Panc1 (cell line): ENCODE measurements around the gene TAP2. TPM values are rescaled to one million over a fixed set of nuclear protein-coding genes. Genes with fewer than 3 reads are reported as not detected.

Experiments used
- ATAC-seq: fragments of 200-7000 bp; cut with Tn5 transposase; 2 replicates; pipeline ENCODE4 v1.9.1; 2020; ENCODE audit warnings: mild to moderate bottlenecking, moderate library complexity
- BruUV-seq: library from RNA; stranded (reverse); fragments of 400-500 nt; replicated peaks from 2 replicates; lab custom pipeline; 2021; lab: Mats Ljungman, UMichigan
- CTCF ChIA-PET: fragments of 300-600 bp; sonication (Branson Sonifier 250); formaldehyde crosslinking; loops from one replicate; lab custom pipeline; 2022; ENCODE audit warnings: antibody characterized with exemption; lab: Charles Lee
- POLR2A ChIA-PET: fragments of 300-600 bp; sonication (Branson Sonifier 250); formaldehyde crosslinking; loops from one replicate; lab custom pipeline; 2022; ENCODE audit warnings: antibody characterized with exemption; lab: Charles Lee
- DNase-seq: peaks from one replicate; pipeline ENCODE4 v3.0.0-alpha.2; 2010; ENCODE audit warnings: low read depth, low spot score
- H3K27ac ChIP-seq: 2 replicates; pipeline ENCODE4 v1.5.1; 2011; ENCODE audit warnings: mild to moderate bottlenecking, low read length, inconsistent platforms
- H3K27me3 ChIP-seq: fragments of 200-500 bp; sonication (Bioruptor generic); 2 replicates; pipeline ENCODE4 v1.6.0; 2014; ENCODE audit warnings: low read length, inconsistent platforms; ENCODE audit not compliant: control insufficient read depth, insufficient read depth
- H3K36me3 ChIP-seq: fragments of 200-500 bp; sonication (Bioruptor generic); 2 replicates; pipeline ENCODE4 v1.5.1; 2014; ENCODE audit warnings: inconsistent platforms, mild to moderate bottlenecking, low read length, moderate library complexity; ENCODE audit not compliant: control insufficient read depth, insufficient read depth
- H3K4me1 ChIP-seq: 2 replicates; pipeline ENCODE4 v1.5.1; 2011; ENCODE audit warnings: inconsistent platforms, mild to moderate bottlenecking, low read length, moderate library complexity; ENCODE audit not compliant: control insufficient read depth, insufficient read depth
- H3K4me3 ChIP-seq, 2 experiments: 2 replicates each; pipeline ENCODE4 v1.5.1; 2011 to 2012; ENCODE audit warnings: low read depth in 2 of 2, low read length in 2 of 2, mild to moderate bottlenecking in 2 of 2, inconsistent platforms in 1 of 2, moderate library complexity in 1 of 2
- H3K9me3 ChIP-seq: fragments of 200-500 bp; sonication (Bioruptor generic); 2 replicates; pipeline ENCODE4 v1.5.1; 2014; ENCODE audit warnings: low read depth, mild to moderate bottlenecking, inconsistent platforms, low read length, moderate library complexity; ENCODE audit not compliant: control insufficient read depth, insufficient read depth
- POLR2AphosphoS5 ChIP-seq: IDR thresholded peaks from 2 replicates; pipeline ENCODE4 v1.6.1; 2012; ENCODE audit warnings: mild to moderate bottlenecking, low read depth, low read length, moderate library complexity
- SIN3A ChIP-seq: IDR thresholded peaks from 2 replicates; pipeline ENCODE4 v1.6.1; 2012; ENCODE audit warnings: low read depth, mild to moderate bottlenecking, low read length, moderate library complexity, borderline replicate concordance; ENCODE audit not compliant: insufficient read depth
- in situ Hi-C: cut with HindIII; loops from 2 replicates; pipeline ENCODE4 v1.10.0; 2016; ENCODE audit warnings: low sequenced_read_pairs, low pct_unique_long_range_greater_than_20kb
- intact Hi-C: fragments of 100-400 bp; cut with micrococcal nuclease; formaldehyde crosslinking; loops from one replicate; pipeline ENCODE4 v1.10.0; 2022; ENCODE audit not compliant: unreplicated experiment
- total RNA-seq: library from RNA; stranded (reverse); gene quantifications from one replicate; pipeline ENCODE4 v1.2.1, GENCODE V29; 2021; ENCODE audit not compliant: unreplicated experiment
- TF ChIP-seq, protein P1 (sequence below): fragments of 450-650 bp; IDR thresholded peaks from 2 replicates; pipeline ENCODE4 v1.5.1; 2017; ENCODE audit warnings: mild to moderate bottlenecking
- TF ChIP-seq, protein P2 (sequence below), 2 experiments: IDR thresholded peaks; 2 replicates each; pipeline ENCODE4 v1.6.1; 2011 to 2012; ENCODE audit warnings: low read depth in 2 of 2, control low read depth in 1 of 2, low read length in 1 of 2, mild to moderate bottlenecking in 1 of 2, moderate library complexity in 1 of 2; ENCODE audit not compliant: insufficient read depth in 1 of 2

TAP2 gene
- total RNA-seq, 1 experiment from 2014 or later = 93.6 TPM

DNA sequence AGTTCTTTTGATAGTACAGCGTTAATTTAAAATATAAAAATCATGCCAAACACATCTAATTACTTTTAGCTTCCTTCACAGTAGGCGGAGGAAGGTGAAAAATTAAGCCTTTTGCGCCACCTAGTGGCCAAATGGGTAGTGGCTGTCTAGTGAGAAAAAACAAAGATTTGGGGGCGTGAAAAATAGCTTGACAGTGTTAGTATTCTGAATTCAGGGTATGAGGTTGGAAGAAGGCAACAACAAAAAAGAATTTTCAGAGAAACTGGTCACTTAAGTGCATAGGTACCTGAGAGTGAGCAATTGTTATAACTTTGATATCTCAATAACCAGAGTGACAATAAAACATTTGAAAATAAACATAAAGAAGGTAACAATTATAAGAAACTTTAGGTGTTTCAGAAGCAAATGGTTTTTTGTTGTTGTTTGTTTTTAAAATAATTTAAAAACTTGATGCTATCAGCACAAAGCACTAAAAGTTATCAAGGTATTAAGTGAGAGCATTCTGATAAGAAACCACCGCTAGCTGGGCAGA, 29.8 kb upstream of the TAP2 start:
- BruUV-seq = no TSS peak
- POLR2A ChIA-PET = no interaction called here
- no peaks in the 10 kb centered on the region for H3K9me3 ChIP-seq
- no peaks in the 10 kb centered on the region for H3K36me3 ChIP-seq
- H3K4me1 ChIP-seq = 0 out of 2 replicates have a peak, but pooled peaks cover 3% of the 10 kb centered on the region
- ATAC-seq = peak; percentile 94
- H3K4me3 ChIP-seq = no peak overlapping the region
- H3K27me3 ChIP-seq = peaks cover 10% of the 10 kb centered on the region; the same call in 1 of the 2 replicates
- CTCF ChIA-PET = interaction anchor here (0.6 to 2.3 kb wide), 12 partner anchors 9 to 437 kb away, joined by 3 to 56 read pairs (median 4); partner anchors contain the start of genes PSMB9, TAP1 and TAP2
- TF ChIP-seq SIN3A = no peak
- TF ChIP-seq, protein P1, sequence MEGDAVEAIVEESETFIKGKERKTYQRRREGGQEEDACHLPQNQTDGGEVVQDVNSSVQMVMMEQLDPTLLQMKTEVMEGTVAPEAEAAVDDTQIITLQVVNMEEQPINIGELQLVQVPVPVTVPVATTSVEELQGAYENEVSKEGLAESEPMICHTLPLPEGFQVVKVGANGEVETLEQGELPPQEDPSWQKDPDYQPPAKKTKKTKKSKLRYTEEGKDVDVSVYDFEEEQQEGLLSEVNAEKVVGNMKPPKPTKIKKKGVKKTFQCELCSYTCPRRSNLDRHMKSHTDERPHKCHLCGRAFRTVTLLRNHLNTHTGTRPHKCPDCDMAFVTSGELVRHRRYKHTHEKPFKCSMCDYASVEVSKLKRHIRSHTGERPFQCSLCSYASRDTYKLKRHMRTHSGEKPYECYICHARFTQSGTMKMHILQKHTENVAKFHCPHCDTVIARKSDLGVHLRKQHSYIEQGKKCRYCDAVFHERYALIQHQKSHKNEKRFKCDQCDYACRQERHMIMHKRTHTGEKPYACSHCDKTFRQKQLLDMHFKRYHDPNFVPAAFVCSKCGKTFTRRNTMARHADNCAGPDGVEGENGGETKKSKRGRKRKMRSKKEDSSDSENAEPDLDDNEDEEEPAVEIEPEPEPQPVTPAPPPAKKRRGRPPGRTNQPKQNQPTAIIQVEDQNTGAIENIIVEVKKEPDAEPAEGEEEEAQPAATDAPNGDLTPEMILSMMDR = peak; percentile 81; the same call in 1 of the 2 replicates
- in situ Hi-C loops = no loop called here
- intact Hi-C loops = loop anchor here (10.0 kb wide), 1 partner anchor 454 kb away; no protein-coding TSS in a partner anchor
- H3K27ac ChIP-seq = no peak overlapping the region
- peak; percentile 57 for DNase-seq

DNA sequence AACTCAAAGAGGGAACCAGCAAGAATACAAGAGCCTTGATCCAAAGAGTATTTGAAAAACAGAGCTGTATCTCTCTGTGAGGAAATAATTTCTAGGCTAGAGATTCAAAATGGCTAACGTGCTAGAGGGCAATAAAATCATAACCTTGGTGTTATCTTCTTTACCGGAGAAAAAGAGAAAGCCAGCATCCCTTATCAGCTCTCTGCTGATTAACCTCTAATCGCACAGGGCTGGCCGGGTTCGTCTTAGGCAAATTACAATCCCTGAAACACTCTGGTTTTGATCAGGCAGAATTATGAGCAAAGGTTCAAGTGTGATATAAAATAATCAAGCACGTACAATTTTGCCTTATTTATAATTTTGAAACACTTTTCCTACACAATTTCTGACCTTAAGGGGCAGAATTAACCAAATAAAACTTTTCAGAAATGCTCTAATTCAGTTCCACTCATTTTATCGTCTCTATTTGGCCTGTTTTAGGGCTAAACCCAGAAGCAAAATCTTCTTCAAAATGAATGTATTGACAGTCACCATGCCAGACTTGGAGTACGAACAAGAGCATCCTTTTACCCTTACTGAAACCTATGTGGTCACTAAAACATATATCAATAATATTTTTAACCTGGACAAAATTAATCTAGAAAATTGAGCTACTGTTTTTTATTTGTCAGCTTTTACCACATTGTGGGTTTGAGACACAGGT, 29.2 kb upstream of the TAP2 start:
- DNase-seq = no peak
- peak; percentile 68 for ATAC-seq
- ChIA-PET POLR2A (no interaction called here), CTCF (interaction anchor here (0.6 to 2.3 kb wide), 12 partner anchors 8 to 672 kb away, joined by 3 to 56 read pairs (median 4); partner anchors contain the start of genes PSMB9, TAP1 and TAP2)
- Histone ChIP-seq H3K36me3 (no peaks in the 10 kb centered on the region), H3K4me3 (no peak overlapping the region), H3K4me1 (0 out of 2 replicates have a peak, but pooled peaks cover 3% of the 10 kb centered on the region), H3K27me3 (peaks cover 10% of the 10 kb centered on the region; the same call in 1 of the 2 replicates), H3K27ac (no peak overlapping the region), H3K9me3 (no peaks in the 10 kb centered on the region)
- TF ChIP-seq, protein P1 = no peak
- no peak for TF ChIP-seq SIN3A
- TF ChIP-seq POLR2AphosphoS5 = no peak
- TF ChIP-seq, protein P2, sequence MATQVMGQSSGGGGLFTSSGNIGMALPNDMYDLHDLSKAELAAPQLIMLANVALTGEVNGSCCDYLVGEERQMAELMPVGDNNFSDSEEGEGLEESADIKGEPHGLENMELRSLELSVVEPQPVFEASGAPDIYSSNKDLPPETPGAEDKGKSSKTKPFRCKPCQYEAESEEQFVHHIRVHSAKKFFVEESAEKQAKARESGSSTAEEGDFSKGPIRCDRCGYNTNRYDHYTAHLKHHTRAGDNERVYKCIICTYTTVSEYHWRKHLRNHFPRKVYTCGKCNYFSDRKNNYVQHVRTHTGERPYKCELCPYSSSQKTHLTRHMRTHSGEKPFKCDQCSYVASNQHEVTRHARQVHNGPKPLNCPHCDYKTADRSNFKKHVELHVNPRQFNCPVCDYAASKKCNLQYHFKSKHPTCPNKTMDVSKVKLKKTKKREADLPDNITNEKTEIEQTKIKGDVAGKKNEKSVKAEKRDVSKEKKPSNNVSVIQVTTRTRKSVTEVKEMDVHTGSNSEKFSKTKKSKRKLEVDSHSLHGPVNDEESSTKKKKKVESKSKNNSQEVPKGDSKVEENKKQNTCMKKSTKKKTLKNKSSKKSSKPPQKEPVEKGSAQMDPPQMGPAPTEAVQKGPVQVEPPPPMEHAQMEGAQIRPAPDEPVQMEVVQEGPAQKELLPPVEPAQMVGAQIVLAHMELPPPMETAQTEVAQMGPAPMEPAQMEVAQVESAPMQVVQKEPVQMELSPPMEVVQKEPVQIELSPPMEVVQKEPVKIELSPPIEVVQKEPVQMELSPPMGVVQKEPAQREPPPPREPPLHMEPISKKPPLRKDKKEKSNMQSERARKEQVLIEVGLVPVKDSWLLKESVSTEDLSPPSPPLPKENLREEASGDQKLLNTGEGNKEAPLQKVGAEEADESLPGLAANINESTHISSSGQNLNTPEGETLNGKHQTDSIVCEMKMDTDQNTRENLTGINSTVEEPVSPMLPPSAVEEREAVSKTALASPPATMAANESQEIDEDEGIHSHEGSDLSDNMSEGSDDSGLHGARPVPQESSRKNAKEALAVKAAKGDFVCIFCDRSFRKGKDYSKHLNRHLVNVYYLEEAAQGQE (IDR thresholded peaks at IDR 0.05; ENCODE audit: insufficient read depth in 1 of 2, low read depth in 2 of 2, low read length in 1 of 2) = no peak
- BruUV-seq = no TSS peak
- in situ Hi-C loops (no loop called here), intact Hi-C loops (loop anchor here (1.0 to 10.0 kb wide), 2 partner anchors 29 to 453 kb away; partner anchors contain the start of gene TAP2)
